Measurements from ENCODE around the gene CYB561D2. TPM values are rescaled to one million over a fixed set of nuclear protein-coding genes. Genes with fewer than 3 reads are reported as not detected.
A peak's percentile ranks its signal among the peaks of the same experiment; 100 is the strongest.

Gene CYB561D2
- polyA plus RNA-seq, 1 donor (not counting 4 experiments of a cell fraction or from before 2014, with no cell fraction given): 12.3 TPM

- Histone ChIP-seq H3K27ac (ENCODE audit: control insufficient read depth, insufficient read depth, low read length) (no peak overlapping the region), H3K4me1 (ENCODE audit: control insufficient read depth, extremely low read depth, insufficient read depth, low read length) (peaks cover 37% of the 10 kb centered on the region), H3K79me2 (ENCODE audit: control insufficient read depth, insufficient read depth, low read length) (peaks cover 44% of the 10 kb centered on the region), H3K4me3 (ENCODE audit: control insufficient read depth in 2 of 3, extremely low read depth in 1 of 3, insufficient read depth in 2 of 3, low read depth in 1 of 3, low read length in 3 of 3) (no peak overlapping the region), H3K9ac (ENCODE audit: control insufficient read depth, extremely low read depth, insufficient read depth, low read length) (no peak overlapping the region), H2AFZ (ENCODE audit: control insufficient read depth, low read length) (no peak overlapping the region), H3K36me3 (ENCODE audit: control insufficient read depth in 2 of 2, extremely low read depth in 1 of 2, insufficient read depth in 2 of 2, low read length in 2 of 2) (peaks cover 31 to 35% of the 10 kb centered on the region in 2 experiments), H3K27me3 (ENCODE audit: control insufficient read depth, extremely low read depth, insufficient read depth, low read length) (no peaks in the 10 kb centered on the region), H3K4me2 (ENCODE audit: control insufficient read depth, extremely low read depth, insufficient read depth, low read depth, low read length) (no peak overlapping the region), H3K9me1 (ENCODE audit: control insufficient read depth, extremely low read depth, insufficient read depth, low read length) (peaks cover 2% of the 10 kb centered on the region), H4K20me1 (ENCODE audit: control insufficient read depth, extremely low read depth, insufficient read depth, low read length) (peaks cover 6% of the 10 kb centered on the region), H3K9me3 (ENCODE audit: control insufficient read depth, low read depth, low read length) (no peaks in the 10 kb centered on the region)
- FAIRE-seq: no peak
- dilution Hi-C loops (cut with MboI; ENCODE audit: extremely low pct_ligation_motif_present, low sequenced_read_pairs): no loop called here
- DNase-seq (ENCODE audit: low read depth, low spot score): no peak
- TF ChIP-seq CTCF (optimal IDR thresholded peaks at IDR 0.05 in 1 of 3, IDR thresholded peaks at IDR 0.05 in 1 of 3, conservative IDR thresholded peaks at IDR 0.05 in 1 of 3; ENCODE audit: extremely low read depth in 1 of 3, insufficient read depth in 2 of 3, low read length in 3 of 3) (peak in 2 of 3 experiments; percentile 18 to 44), EZH2 (IDR thresholded peaks at IDR 0.05; ENCODE audit: low read length) (no peak)
Observed at GRCh38 chr3:50352781-50353180, 2.1 kb downstream of the CYB561D2 start.

DNA sequence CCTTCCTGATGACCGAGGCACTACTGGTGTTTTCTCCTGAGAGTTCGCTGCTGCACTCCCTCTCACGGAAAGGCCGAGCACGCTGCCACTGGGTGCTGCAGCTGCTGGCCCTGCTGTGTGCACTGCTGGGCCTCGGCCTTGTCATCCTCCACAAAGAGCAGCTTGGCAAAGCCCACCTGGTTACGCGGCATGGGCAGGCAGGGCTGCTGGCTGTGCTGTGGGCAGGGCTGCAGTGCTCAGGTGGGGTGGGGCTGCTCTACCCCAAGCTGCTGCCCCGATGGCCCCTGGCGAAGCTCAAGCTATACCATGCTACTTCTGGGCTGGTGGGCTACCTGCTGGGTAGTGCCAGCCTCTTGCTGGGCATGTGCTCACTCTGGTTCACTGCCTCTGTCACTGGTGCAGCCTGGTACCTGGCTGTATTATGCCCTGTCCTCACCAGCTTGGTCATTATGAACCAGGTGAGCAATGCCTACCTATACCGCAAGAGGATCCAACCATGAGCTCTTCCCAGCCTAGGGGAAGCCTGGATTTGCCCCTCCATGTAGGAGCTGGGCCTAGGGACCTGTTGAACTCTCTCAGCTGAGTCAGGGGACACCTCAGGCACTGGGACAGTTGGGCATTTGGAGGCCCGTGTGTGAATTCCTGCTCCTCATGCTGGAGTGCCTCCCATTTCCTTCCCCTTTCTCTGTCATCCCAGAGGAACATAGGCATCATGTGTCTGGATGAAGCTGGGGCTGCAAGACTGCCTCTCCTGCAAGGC, 2.8 kb downstream of the CYB561D2 start:
- Histone ChIP-seq H3K27me3 (ENCODE audit: control insufficient read depth, extremely low read depth, insufficient read depth, low read length) (no peaks in the 10 kb centered on the region), H2AFZ (ENCODE audit: control insufficient read depth, low read length) (no peak overlapping the region), H3K9me1 (ENCODE audit: control insufficient read depth, extremely low read depth, insufficient read depth, low read length) (peaks cover 2% of the 10 kb centered on the region), H3K27ac (ENCODE audit: control insufficient read depth, insufficient read depth, low read length) (no peak overlapping the region), H3K4me3 (ENCODE audit: control insufficient read depth in 2 of 3, extremely low read depth in 1 of 3, insufficient read depth in 2 of 3, low read depth in 1 of 3, low read length in 3 of 3) (no peak overlapping the region), H3K79me2 (ENCODE audit: control insufficient read depth, insufficient read depth, low read length) (peaks cover 51% of the 10 kb centered on the region), H3K4me1 (ENCODE audit: control insufficient read depth, extremely low read depth, insufficient read depth, low read length) (peaks cover 43% of the 10 kb centered on the region), H3K9me3 (ENCODE audit: control insufficient read depth, low read depth, low read length) (no peaks in the 10 kb centered on the region), H3K4me2 (ENCODE audit: control insufficient read depth, extremely low read depth, insufficient read depth, low read depth, low read length) (no peak overlapping the region), H4K20me1 (ENCODE audit: control insufficient read depth, extremely low read depth, insufficient read depth, low read length) (peaks cover 6% of the 10 kb centered on the region), H3K9ac (ENCODE audit: control insufficient read depth, extremely low read depth, insufficient read depth, low read length) (no peak overlapping the region), H3K36me3 (ENCODE audit: control insufficient read depth in 2 of 2, extremely low read depth in 1 of 2, insufficient read depth in 2 of 2, low read length in 2 of 2) (peaks cover 26 to 30% of the 10 kb centered on the region in 2 experiments)
- FAIRE-seq: no peak
- DNase-seq (ENCODE audit: low read depth, low spot score): no peak
- dilution Hi-C loops (cut with MboI; ENCODE audit: extremely low pct_ligation_motif_present, low sequenced_read_pairs): no loop called here
- TF ChIP-seq CTCF (optimal IDR thresholded peaks at IDR 0.05 in 1 of 3, IDR thresholded peaks at IDR 0.05 in 1 of 3, conservative IDR thresholded peaks at IDR 0.05 in 1 of 3; ENCODE audit: extremely low read depth in 1 of 3, insufficient read depth in 2 of 3, low read length in 3 of 3) (no peak), EZH2 (IDR thresholded peaks at IDR 0.05; ENCODE audit: low read length) (no peak)
